HG03095 (cell line): ENCODE measurements around the gene FUT8.

ENCODE experiments used
- ATAC-seq: cut with Tn5 transposase; IDR thresholded peaks from one replicate; pipeline ENCODE4 v1.9.1; 2021; ENCODE audit warnings: moderate library complexity; ENCODE audit not compliant: unreplicated experiment

FUT8 gene

GRCh38 chr14:65412032-65412846 is at the start of gene FUT8:
FUT8 (plus strand) TSS chr14:65412730; CDS start chr14:65561564, 148,834 bp downstream.
- peak; percentile 50 for ATAC-seq

- no peak for ATAC-seq
Measured at GRCh38 chr14:65366802-65367565, 45.5 kb upstream of the FUT8 start.

GRCh38 chr14:65369560-65369959 is 43.0 kb upstream of the FUT8 start:
- ATAC-seq, result no peak

GRCh38 chr14:65370801-65371248 is 41.7 kb upstream of the FUT8 start:
- no peak for ATAC-seq

GRCh38 chr14:65371784-65372183 is 40.7 kb upstream of the FUT8 start:
- peak; percentile 49 for ATAC-seq

- ATAC-seq, result no peak
Measured at GRCh38 chr14:65373016-65373670, 39.4 kb upstream of the FUT8 start.

- no peak for ATAC-seq
Measured at GRCh38 chr14:65373671-65374039, 38.9 kb upstream of the FUT8 start.

- no peak for ATAC-seq
Measured at GRCh38 chr14:65377576-65377975, 35.0 kb upstream of the FUT8 start.

GRCh38 chr14:65382586-65382985 is 29.9 kb upstream of the FUT8 start:
- ATAC-seq, result no peak

- no peak for ATAC-seq
Measured at GRCh38 chr14:65387171-65387570, 25.4 kb upstream of the FUT8 start.

GRCh38 chr14:65387628-65388027 is 24.9 kb upstream of the FUT8 start:
- ATAC-seq, result no peak

- ATAC-seq, result no peak
Measured at GRCh38 chr14:65392296-65392695, 20.2 kb upstream of the FUT8 start.

GRCh38 chr14:65396082-65396910 is 16.2 kb upstream of the FUT8 start:
- no peak for ATAC-seq

- no peak for ATAC-seq
Measured at GRCh38 chr14:65403231-65403630, 9.3 kb upstream of the FUT8 start.

- no peak for ATAC-seq
Measured at GRCh38 chr14:65408113-65408512, 4.4 kb upstream of the FUT8 start.

- ATAC-seq, result no peak
Measured at GRCh38 chr14:65410640-65411039, 1.9 kb upstream of the FUT8 start.

GRCh38 chr14:65411656-65412031 is 886 bp upstream of the FUT8 start:
- peak; percentile 51 for ATAC-seq

GRCh38 chr14:65412856-65413738 is 567 bp downstream of the FUT8 start:
- peak; percentile 35 for ATAC-seq

GRCh38 chr14:65413739-65414045 is 1.2 kb downstream of the FUT8 start:
- ATAC-seq, result no peak
